Gastrocnemius medialis (tissue), 4 donors: ENCODE data around the gene SLC16A3.

Experiments used
- POLR2A ChIP-seq, 2 donors: fragments of 450-650 bp; IDR thresholded peaks; one replicate each; pipeline ENCODE4 v1.6.1; 2017; ENCODE audit warnings: antibody characterized with exemption in 2 of 2, mild to moderate bottlenecking in 2 of 2, moderate library complexity in 2 of 2
- TF ChIP-seq, protein P1 (sequence below), 5 experiments: fragments of 450-650 bp in 3 of 5; fragments of 200-600 bp in 2 of 5; sonication (generic) in 2 of 5; IDR thresholded peaks in 4 of 5; conservative IDR thresholded peaks in 1 of 5; 1 replicate in 4 of 5; 2 replicates in 1 of 5; pipeline ENCODE4 v1.5.1; 2016 to 2019; ENCODE audit warnings: antibody characterized with exemption in 5 of 5, mild to moderate bottlenecking in 3 of 5, moderate library complexity in 3 of 5

DNA sequence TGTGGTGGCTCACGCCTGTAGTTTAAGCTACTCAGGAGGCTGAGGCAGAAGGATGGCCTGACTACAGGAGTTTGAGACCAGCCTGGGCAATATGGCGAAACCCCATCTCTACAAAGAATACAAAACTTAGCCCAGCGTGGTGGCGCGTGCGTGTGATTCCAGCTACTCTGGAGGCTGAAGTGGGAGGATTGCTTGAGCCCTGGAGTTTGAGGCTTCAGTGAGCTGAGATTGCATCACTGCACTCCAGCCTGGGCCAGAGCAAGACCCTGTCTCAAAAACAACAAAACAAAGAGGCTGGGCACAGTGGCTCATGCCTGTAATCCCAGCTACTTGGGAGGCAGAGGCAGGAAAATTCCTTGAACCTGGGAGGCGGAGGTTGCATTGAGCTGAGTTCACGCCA is 51.7 kb downstream of the SLC16A3 start:
- TF ChIP-seq, protein P1, sequence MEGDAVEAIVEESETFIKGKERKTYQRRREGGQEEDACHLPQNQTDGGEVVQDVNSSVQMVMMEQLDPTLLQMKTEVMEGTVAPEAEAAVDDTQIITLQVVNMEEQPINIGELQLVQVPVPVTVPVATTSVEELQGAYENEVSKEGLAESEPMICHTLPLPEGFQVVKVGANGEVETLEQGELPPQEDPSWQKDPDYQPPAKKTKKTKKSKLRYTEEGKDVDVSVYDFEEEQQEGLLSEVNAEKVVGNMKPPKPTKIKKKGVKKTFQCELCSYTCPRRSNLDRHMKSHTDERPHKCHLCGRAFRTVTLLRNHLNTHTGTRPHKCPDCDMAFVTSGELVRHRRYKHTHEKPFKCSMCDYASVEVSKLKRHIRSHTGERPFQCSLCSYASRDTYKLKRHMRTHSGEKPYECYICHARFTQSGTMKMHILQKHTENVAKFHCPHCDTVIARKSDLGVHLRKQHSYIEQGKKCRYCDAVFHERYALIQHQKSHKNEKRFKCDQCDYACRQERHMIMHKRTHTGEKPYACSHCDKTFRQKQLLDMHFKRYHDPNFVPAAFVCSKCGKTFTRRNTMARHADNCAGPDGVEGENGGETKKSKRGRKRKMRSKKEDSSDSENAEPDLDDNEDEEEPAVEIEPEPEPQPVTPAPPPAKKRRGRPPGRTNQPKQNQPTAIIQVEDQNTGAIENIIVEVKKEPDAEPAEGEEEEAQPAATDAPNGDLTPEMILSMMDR (IDR thresholded peaks at IDR 0.05 in 4 of 5, conservative IDR thresholded peaks at IDR 0.05 in 1 of 5): no peak
- no peak for TF ChIP-seq POLR2A (IDR thresholded peaks at IDR 0.05)
